ENCODE results near the gene ACTL8. TPM values are rescaled to one million over a fixed set of nuclear protein-coding genes. Genes with fewer than 3 reads are reported as not detected.

The ACTL8 gene
- total RNA-seq, 1 donor from 2014 or later: not detected

DNA sequence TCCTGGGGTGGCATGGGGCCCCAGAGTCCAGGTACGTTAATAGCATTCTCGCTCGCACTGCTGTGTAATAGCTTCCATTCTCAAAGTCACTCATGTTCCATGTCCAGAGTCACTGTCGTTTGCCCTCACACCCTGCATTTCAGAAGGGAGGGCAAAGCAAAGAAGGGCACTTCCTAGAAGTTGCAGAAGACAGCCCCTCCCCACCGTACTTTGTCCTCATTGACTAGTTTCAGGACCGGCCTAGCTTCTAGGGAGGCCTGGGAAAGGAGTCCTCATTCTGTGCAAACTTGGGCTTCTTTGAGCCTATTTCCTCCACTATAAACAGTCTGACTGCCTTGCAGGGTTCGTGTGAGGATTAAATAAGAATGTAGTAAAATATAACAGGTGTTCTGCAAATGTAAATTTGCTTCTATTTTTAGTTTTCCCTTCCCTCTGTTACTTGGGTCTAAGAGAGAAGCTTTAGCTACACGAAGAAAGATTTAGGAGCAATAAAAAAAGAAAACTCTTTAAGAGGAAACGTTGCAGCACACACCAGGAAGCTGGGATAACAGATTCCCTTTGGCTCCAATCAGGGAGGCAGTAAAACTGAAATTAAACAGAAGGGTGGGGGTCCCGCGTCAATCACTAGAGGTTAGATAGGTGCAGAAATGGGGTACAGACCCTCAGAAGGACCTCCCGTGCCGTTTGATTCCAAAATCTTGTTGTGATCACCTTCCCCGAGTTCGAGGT, 40.1 kb downstream of the ACTL8 start:
- ATAC-seq: no peak
- intact Hi-C loops (cut with DNase I): loop anchor here (5.0 kb wide), 1 partner anchor 1187 kb away; no protein-coding TSS in a partner anchor
- DNase-seq (ENCODE audit: low spot score): no peak

DNA sequence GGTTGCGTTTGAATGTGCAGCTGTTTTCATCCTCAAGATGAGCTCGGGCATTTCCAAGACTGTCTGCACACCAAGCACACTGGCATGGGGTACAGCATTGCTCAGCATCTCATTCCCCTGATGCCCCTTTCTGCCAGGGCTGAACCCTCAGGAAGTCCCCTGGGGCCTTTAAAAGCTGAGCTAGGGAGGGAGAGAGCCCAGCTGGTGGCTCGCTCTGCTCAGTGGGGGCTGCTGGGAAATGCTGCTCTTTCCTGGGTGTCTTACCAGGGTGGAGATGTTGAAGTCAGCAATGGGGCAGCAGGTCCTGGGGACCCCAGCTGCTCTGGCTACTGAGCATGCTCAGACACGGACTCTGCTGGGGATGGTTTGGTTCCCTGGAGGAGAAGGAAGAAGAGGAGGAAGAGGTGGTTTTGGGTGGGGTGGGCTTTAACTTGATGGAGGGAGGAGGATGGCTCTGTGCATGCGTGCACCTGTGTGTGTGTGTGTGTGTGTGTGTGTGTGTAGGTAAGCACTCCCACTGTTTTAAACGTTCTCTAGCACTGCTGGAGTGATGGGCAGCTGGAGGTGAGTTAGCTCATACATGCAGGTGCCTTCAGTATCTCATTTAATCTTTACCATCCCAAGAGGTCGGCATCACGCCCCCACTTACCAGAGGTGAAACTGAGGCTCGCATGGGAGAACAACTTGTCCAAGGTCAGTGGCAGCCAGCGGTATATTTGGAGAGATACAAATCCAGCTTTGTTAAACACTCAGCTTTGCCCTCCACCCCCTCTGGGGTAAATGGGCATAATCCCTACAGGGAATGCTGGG, 40.9 kb downstream of the ACTL8 start:
- ATAC-seq (no peak), DNase-seq (ENCODE audit: low spot score) (no peak)
- intact Hi-C loops (cut with DNase I): loop anchor here (5.0 kb wide), 1 partner anchor 1186 kb away; no protein-coding TSS in a partner anchor

DNA sequence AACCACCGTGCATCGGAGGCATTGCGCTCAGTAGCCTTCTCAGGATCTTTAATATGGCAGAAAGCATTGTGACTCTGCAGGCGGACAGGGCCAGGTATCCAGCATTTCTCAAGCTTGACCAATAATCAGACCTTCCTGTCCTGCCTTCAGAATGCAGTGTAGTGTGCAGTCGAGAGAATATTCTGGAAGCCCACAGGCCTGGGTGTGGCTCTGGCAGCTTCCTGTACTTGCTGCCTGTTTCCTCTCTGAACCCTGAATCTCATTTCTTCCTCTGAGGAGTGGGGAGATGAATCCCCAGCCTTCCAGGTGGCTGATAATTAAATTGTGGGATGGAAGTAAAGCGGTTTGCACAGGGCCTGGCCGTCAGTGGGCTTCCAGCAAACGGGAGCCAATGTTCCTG, 42.3 kb downstream of the ACTL8 start:
- ATAC-seq: no peak

DNA sequence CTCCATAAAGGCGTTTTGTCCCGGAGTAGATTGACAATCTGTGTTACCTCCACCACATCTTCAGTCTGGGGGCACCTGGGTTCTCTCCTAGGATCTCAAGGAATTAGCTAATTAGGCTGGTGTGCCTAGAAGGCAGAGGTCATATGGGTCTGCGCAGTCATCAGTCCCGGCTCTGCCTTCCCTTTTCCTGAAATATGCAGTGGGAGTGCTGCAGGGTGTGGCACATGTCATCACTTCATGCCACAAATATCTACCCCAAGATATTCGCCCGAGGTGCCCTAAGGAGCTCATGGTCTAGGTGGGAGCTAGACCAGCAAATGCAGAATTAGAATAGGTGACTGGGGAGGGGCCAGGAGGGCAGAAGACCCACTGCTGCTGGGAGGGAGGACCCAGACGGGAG, 42.9 kb downstream of the ACTL8 start:
- ATAC-seq: no peak
- DNase-seq (ENCODE audit: low spot score): no peak
- intact Hi-C loops (cut with DNase I): loop anchor here (5.0 kb wide), 1 partner anchor 1184 kb away; no protein-coding TSS in a partner anchor

More for the DNA sequence above, 42.3 kb downstream of the ACTL8 start:
- intact Hi-C loops (cut with DNase I): loop anchor here (5.0 kb wide), 1 partner anchor 1185 kb away; no protein-coding TSS in a partner anchor
- DNase-seq (ENCODE audit: low spot score): no peak

DNA sequence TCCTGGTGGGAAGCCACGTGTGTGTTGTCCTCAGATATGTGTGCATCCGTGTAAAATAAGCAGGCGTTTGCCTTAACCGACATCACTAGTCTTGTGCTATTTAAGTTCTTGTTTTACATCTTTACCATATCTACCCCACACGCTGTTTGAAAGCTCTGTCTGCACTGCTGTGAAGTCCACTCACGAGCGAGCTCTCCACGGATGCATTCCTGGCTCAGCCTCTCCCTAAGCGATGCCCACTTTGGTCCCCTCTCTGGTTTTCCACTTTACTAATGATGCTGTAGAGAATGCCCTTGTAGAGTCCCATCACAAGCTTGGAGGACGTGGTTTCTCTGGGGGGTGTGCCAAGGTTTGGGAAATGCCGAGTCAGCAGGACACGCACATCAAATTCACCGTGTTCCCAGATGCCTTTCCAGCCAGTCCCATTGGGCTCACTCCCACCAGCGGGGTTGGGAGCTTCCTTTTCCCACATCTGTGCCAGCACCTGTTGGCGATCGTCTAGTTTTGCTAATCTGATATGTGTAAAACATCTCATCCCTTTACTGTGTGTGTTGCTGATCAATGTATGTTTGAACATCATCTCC, 43.8 kb downstream of the ACTL8 start:
- ATAC-seq (no peak), DNase-seq (ENCODE audit: low spot score) (no peak)
- intact Hi-C loops (cut with DNase I): loop anchor here (5.0 kb wide), 1 partner anchor 1183 kb away; no protein-coding TSS in a partner anchor

DNA sequence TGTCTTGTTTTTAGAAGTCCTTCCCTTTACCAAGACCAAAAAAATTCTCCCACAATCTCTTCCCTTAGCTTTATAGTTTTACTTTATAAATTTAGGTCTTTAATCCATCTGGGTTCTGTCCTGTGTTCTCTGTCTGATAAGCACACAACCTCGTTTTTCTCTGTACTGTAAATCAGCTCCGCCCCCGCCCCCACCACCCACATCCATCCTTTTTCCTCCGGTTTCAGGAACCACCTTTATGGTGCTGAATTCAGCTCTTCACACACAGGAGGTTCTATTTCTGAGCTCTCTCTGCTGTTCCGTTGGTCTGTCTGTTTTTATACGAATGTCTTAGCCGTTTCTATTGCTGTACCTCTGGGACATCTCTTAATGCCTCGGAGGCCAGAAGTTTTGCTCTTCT, 44.5 kb downstream of the ACTL8 start:
- intact Hi-C loops (cut with DNase I): loop anchor here (5.0 kb wide), 1 partner anchor 1183 kb away; no protein-coding TSS in a partner anchor
- no peak for ATAC-seq
- no peak for DNase-seq (ENCODE audit: low spot score)

DNA sequence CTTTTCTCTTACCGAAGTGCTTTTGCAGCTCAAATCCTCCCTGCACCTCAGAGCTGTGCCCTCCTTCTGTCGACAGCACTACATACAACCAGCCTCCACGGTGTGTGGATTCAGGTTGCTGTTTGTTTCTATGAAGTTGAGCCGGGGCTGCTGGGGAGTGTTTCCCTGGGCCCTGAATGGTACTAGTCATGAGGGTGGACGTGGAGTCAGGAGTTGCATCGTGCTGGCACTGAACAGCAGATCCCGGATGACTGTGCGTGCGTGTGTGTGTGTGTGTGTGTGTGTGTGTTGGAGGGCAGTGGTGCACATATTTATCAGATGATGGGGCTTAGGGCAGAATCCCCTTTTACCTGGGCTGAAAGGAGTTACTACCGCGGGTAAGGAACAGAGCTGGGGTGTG, 47.0 kb downstream of the ACTL8 start:
- DNase-seq (ENCODE audit: low spot score) (no peak), ATAC-seq (no peak)
- intact Hi-C loops (cut with DNase I): no loop called here

DNA sequence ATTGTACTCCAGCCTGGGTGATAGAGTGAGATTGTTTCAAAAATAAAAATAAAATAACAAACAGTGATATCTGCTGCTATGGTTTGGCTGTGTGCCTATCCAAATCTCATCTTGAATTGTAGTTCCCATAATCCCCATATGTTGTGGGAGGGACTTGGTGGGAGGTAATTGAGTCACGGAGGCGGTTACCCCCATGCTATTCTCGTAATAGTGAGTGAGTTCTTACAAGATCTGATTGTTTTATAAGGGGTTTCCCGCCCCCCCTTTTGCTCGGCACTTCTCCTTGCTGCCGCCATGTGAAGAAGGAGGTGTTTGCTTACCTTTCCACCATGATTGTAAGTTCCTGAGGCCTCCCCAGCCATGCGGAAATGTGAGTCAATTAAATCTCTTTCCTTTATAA, 47.8 kb downstream of the ACTL8 start:
- ATAC-seq (no peak), DNase-seq (ENCODE audit: low spot score) (no peak)
- intact Hi-C loops (cut with DNase I): no loop called here

DNA sequence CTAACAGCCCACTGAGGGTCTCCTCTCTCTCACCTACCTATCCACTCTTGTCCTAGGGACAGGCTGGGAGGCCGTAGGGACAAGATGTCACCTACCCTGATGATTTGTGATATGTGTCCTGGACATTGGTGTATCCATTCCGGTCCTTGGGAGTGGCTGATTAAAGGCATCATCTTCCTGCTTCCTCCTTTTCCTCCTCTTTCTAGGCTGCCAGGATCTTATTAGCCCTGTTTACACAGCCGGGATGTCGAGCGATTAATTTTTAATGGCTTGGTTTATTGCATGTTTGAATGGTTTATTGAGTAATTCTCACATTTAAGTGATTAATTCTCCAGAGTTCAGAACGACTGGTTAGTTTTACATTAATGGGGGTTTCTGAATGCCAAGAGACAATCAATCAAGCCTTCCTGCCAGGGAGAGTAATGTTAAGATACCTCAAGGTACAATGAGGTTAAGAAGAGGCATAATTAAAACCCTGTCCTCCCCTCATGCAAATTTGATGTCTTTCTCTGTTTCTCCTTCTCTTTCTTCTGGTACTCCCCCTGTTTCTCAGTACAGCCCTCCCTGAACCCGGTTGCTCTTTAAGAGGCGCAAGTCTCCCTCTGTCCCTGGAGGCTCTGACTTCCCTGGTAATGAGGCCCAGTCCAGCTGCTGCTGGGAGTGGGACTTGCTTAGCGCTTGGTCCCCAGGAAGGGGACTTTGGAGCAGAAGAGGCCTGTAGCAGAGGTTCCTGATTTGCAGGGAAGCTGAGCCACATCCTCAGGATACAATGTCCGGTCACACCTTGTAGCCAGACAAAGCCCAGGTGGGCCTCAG, 50.9 kb downstream of the ACTL8 start:
- ATAC-seq (no peak), DNase-seq (ENCODE audit: low spot score) (no peak)
- intact Hi-C loops (cut with DNase I): no loop called here

DNA sequence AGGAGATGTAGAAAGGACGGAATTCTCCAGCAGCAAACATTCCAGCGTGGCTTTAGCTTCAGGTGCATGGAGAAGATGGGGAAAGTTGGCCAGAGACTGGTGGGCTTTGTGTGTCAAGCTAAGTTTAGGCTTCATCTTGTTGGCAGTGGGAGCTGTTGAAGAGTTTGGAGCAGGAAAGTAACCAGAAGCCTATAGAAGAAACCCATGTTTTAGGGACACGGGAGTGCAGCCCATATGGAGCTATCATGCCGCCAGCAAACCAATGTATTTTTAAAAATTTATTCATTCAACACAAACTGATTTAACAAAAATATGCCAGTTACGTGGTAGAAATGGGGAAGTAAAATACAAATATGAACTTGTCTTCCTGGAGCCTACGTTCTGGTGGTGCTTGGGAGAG, 53.7 kb downstream of the ACTL8 start:
- DNase-seq (ENCODE audit: low spot score) (no peak), ATAC-seq (no peak)
- intact Hi-C loops (cut with DNase I): no loop called here

DNA sequence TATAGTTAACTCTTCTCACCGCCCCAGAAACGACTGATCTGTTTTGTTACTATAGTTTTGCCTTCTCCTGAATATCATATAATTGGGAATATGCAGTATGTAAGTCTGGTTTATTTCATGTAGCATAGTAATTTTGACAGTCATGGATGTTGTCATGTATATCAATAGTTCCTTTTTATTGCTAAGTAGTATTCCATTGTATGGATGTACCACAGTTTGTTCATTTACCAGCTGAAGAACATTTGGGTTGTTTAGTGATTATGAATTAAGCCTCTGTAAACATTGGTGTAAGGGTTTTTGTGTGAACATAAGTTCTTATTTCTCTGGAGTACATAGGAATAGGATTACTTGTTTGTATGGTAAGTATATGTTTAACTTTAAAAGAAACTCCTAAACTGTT, 55.5 kb downstream of the ACTL8 start:
- ATAC-seq: no peak
- no peak for DNase-seq (ENCODE audit: low spot score)
- intact Hi-C loops (cut with DNase I): no loop called here

DNA sequence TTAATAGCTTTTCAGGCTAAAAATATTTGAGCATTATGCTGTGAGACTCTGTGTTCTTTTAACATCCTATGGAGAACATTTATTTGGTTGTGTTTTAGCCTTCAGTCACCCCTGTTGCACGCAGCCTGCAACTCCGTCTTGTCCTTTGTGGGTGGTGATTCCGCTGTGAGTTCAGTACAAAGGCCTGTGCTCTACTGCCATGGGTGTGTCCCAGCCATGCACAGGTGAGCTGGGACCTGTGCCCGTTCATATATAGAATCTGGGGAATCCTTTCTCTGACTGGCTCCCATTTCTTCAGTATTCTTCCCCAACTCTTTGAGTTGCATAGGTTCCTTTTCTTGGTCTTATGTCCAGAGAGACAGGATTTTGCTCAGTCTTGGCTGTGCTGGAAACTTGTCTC, 61.4 kb downstream of the ACTL8 start:
- intact Hi-C loops (cut with DNase I): no loop called here
- no peak for DNase-seq (ENCODE audit: low spot score)
- ATAC-seq: no peak

DNA sequence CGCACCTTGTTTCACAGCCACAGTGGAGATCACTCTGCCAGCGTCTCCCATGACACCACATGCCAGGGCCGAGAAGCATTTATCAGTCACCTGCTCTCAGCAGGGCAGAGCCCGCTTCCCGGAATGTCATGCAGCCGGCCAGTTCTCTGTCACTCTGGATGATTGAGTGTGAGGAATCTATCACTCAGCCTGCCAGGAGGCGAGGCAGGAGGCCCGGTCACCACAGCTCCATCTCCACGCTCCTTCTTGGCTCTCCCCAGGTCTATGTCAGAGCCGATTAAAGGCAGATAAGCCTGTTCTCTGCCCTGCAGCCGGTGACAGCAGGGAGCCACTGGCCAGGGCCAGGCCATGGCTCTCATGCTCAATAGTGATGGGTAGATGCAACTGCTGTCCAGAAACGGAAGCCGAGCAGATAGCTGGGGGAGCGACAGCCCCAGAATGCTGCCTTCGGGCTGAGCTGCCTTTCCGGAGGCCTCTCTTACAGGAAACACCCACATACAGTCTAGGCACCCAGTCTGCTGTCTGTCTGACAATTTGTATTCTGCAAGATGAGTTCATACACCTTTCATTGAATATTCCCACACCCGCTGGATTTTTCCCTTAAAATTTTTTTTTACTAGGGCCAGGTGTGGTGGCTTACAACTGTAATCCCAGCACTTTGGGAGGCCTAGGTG, 64.1 kb downstream of the ACTL8 start:
- no peak for ATAC-seq
- intact Hi-C loops (cut with DNase I): no loop called here
- no peak for DNase-seq (ENCODE audit: low spot score)

DNA sequence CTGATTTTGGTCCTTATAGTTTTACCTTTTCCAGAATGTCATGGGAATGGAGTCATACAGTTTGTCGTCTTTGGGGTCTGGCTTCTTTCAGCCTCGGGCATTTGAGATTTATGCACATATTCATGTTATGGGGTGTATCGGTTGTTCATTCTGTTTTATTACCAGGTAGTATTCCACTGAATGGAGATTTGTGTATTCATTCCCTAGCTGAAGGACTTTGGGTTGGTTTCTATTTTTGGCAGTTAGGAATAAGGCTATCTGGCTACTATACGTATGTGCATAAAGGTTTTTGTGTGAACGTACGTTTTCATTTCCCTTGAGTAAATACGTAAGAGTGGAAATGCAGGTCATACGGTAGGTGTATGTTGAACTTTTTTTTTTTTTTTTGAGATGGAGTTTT, 65.1 kb downstream of the ACTL8 start:
- DNase-seq (ENCODE audit: low spot score) (no peak), ATAC-seq (no peak)
- intact Hi-C loops (cut with DNase I): no loop called here

DNA sequence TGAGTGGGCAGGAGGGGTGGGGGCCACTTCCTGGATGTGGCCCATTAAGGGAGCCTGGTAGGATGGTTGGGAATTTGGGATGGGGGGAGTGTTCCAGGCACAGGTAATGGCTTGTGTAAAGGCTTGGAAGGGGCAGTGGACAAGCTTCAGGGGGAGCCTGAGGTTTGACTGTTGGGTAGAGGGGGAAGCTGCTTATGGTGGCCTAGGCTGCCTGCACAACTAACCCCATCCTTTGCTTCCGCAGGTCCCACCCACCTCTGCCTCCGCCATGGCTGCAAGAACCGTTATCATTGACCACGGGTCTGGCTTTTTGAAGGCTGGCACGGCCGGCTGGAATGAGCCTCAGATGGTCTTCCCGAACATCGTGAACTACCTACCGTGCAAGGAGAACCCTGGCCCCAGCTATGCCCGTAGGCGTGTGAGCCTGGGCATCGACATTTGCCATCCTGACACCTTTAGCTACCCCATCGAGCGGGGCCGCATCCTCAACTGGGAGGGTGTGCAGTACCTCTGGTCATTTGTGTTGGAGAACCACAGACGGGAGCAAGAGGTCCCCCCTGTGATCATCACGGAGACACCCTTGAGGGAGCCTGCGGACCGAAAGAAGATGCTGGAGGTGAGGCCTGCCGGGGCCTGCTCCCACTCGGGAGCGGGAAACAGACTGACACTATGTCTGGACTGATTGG, 67.8 kb downstream of the ACTL8 start:
- intact Hi-C loops (cut with DNase I): no loop called here
- DNase-seq (ENCODE audit: low spot score) (no peak), ATAC-seq (no peak)

DNA sequence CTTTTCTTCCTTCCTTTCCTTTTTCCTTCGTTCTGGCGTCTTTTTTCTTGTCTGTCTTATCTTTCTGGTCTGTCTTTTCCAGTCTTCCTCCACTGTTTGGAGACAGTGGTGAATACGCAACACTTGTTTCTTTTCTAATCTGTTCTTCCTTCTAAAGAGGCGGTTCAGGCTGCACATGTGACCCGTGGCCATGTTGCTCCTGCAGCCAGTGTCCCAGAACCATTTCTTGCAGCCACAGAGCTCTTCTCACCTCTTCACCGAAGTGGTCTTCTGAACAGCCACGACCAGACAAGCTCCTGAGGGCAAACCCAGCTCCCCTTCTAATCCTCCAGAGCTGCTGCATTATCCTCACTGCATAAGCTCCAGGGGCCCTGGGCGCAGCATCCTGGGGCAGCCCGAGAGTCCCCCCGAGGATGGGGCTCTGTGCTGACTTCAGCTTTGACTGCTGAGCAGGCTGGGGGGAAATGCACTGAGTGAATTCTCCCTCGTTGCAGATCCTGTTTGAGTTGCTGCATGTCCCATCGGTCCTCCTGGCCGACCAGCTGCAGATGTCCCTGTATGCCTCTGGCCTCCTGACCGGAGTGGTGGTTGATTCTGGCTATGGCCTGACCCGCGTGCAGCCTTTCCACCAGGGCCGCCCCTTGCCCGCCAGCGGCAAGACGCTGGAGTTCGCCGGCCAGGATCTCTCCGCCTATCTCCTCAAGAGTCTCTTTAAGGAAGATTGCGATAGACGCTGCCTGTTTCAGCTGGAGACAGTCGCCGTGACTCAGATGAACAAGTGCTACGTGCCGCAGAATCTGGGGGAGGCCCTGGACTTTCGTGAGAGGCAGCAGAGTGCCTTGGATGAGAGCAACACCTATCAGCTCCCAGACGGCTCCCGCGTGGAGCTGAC, 70.4 kb downstream of the ACTL8 start:
- intact Hi-C loops (cut with DNase I): no loop called here

DNA sequence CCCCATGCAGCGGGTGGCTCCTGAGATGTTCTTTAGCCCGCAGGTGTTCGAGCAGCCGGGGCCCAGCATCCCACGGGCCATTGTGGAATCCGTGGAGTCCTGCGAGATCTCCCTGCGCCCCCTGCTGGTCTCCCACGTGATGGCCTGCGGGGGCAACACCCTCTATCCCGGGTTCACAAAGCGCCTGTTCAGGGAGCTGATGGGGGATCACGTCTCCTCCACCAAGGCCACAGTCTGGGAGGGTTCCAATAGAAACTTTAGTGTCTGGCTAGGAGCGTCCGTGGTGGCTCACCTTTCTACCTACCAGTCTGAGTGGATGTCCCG, 71.0 kb downstream of the ACTL8 start:
- ATAC-seq (no peak), DNase-seq (ENCODE audit: low spot score) (peak; percentile 72)
- intact Hi-C loops (cut with DNase I): no loop called here

More for the DNA sequence above, 70.4 kb downstream of the ACTL8 start:
- no peak for ATAC-seq
- DNase-seq (ENCODE audit: low spot score): no peak

Measured in sciatic nerve (tissue), 2 donors.